Keratinocyte (primary cell): ENCODE data around the gene SLX4IP. TPM values are rescaled to one million over a fixed set of nuclear protein-coding genes. Genes with fewer than 3 reads are reported as not detected.
A peak's percentile ranks its signal among the peaks of the same experiment; 100 is the strongest.

Experiments used
- DNase-seq: peaks from one replicate; pipeline ENCODE4 v3.0.0-alpha.2; 2011; ENCODE audit warnings: low read depth, missing footprints, low spot score
- FAIRE-seq: peaks from 2 replicates; lab custom pipeline; 2011; peaks lifted over from hg19 to GRCh38; lab: Jason Lieb, UNC
- H2AFZ ChIP-seq: 2 replicates; pipeline ENCODE4 v1.6.0; 2012; ENCODE audit warnings: low read length, control low read depth, inconsistent platforms; ENCODE audit not compliant: control insufficient read depth
- H3K27ac ChIP-seq: 2 replicates; pipeline ENCODE4 v1.5.1; 2011; ENCODE audit warnings: low read length; ENCODE audit not compliant: control insufficient read depth, insufficient read depth
- H3K27me3 ChIP-seq: 3 replicates; pipeline ENCODE4 v1.6.0; 2011; ENCODE audit warnings: low read length; ENCODE audit not compliant: control insufficient read depth, insufficient read depth; ENCODE audit errors: extremely low read depth
- H3K36me3 ChIP-seq, 2 experiments: 2 replicates in 1 of 2; 3 replicates in 1 of 2; pipeline ENCODE4 v1.5.1; 2011; ENCODE audit warnings: low read length in 2 of 2, mild to moderate bottlenecking in 1 of 2; ENCODE audit not compliant: control insufficient read depth in 2 of 2, insufficient read depth in 2 of 2; ENCODE audit errors: extremely low read depth in 1 of 2
- H3K4me1 ChIP-seq: 3 replicates; pipeline ENCODE4 v1.5.1; 2011; ENCODE audit warnings: low read length; ENCODE audit not compliant: control insufficient read depth, insufficient read depth; ENCODE audit errors: extremely low read depth
- H3K4me2 ChIP-seq: 3 replicates; pipeline ENCODE4 v1.6.0; 2011; ENCODE audit warnings: low read depth, low read length; ENCODE audit not compliant: control insufficient read depth, insufficient read depth; ENCODE audit errors: extremely low read depth
- H3K4me3 ChIP-seq, 3 experiments: fragments of 200-600 bp in 1 of 3; sonication (generic) in 1 of 3; 2 replicates in 2 of 3; 3 replicates in 1 of 3; pipeline ENCODE4 v1.5.1; 2011 to 2016; ENCODE audit warnings: low read length in 3 of 3, mild to moderate bottlenecking in 3 of 3, control low read depth in 2 of 3, inconsistent platforms in 1 of 3, low read depth in 1 of 3, mixed read lengths in 1 of 3, mixed run types in 1 of 3, moderate library complexity in 1 of 3; ENCODE audit not compliant: control insufficient read depth in 2 of 3, insufficient read depth in 2 of 3; ENCODE audit errors: extremely low read depth in 1 of 3
- H3K79me2 ChIP-seq: 2 replicates; pipeline ENCODE4 v1.6.0; 2012; ENCODE audit warnings: low read length; ENCODE audit not compliant: control insufficient read depth, insufficient read depth
- H3K9ac ChIP-seq: 3 replicates; pipeline ENCODE4 v1.6.0; 2011; ENCODE audit warnings: low read length; ENCODE audit not compliant: control insufficient read depth, insufficient read depth; ENCODE audit errors: extremely low read depth
- H3K9me1 ChIP-seq: 3 replicates; pipeline ENCODE4 v1.6.0; 2011; ENCODE audit warnings: low read length; ENCODE audit not compliant: control insufficient read depth, insufficient read depth; ENCODE audit errors: extremely low read depth
- H3K9me3 ChIP-seq: 2 replicates; pipeline ENCODE4 v1.5.1; 2012; ENCODE audit warnings: low read depth, low read length; ENCODE audit not compliant: control insufficient read depth
- H4K20me1 ChIP-seq: 3 replicates; pipeline ENCODE4 v1.6.0; 2011; ENCODE audit warnings: low read length; ENCODE audit not compliant: control insufficient read depth, insufficient read depth; ENCODE audit errors: extremely low read depth
- EZH2 ChIP-seq: IDR thresholded peaks from one replicate; pipeline ENCODE4 v1.6.1; 2012; ENCODE audit warnings: inconsistent platforms, mild to moderate bottlenecking, low read length, moderate library complexity
- dilution Hi-C: fragments of 300-500 bp; cut with MboI; formaldehyde crosslinking; loops from one replicate; pipeline ENCODE4 v1.7.0; 2020; ENCODE audit warnings: low sequenced_read_pairs; ENCODE audit not compliant: extremely low pct_ligation_motif_present
- polyA plus RNA-seq, 5 experiments: library from polyadenylated mRNA; depleted of rRNA in 3 of 5; stranded (reverse) in 3 of 5; stranded (forward) in 1 of 5; unstranded in 1 of 5; fragments of >200 nt; gene quantifications; 1 replicate in 1 of 5; 2 replicates in 3 of 5; 3 replicates in 1 of 5; pipeline versions ENCODE4 v1.2.1 to v1.2.3, GENCODE V29; 2011 to 2012; ENCODE audit warnings: missing spikeins in 2 of 5, low read depth in 1 of 5, low replicate concordance in 1 of 5
- TF ChIP-seq, protein P1 (sequence below), 3 experiments: IDR thresholded peaks in 1 of 3; conservative IDR thresholded peaks in 1 of 3; optimal IDR thresholded peaks in 1 of 3; 2 replicates in 2 of 3; 3 replicates in 1 of 3; pipeline versions ENCODE3 to v1.5.1; 2011; ENCODE audit warnings: low read length in 3 of 3, mild to moderate bottlenecking in 3 of 3, moderate library complexity in 2 of 3, control low read depth in 1 of 3, inconsistent platforms in 1 of 3; ENCODE audit not compliant: insufficient read depth in 2 of 3; ENCODE audit errors: extremely low read depth in 1 of 3

The SLX4IP gene
- polyA plus RNA-seq, 1 donor (not counting 4 experiments of a cell fraction or from before 2014, with no cell fraction given) = 3.0 TPM

DNA sequence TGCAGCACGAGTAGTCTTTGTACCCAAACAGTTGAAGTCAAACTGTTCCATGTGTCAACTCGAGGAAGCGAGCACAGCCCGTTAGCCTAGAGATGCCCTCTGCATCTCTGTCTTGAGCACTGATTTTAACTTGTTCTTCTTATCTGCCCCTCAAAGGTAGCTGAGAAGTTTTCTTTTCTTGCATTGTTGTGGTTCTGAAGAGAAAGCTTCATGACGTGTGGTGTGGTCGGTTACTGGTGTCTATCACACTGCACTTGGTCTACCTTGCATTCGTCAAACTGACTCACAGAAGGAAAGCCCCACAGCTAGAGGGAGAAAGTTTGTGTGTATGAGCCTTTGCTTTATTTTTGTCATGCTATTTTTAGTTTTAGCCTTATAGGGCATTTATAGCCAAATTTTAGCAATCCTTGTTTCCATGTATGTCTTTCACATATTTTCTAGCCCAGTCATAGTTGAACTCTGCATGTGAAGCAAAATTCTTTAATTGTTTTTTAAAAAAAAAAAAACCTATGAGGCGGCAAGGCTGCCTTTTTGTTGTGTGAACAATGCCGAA lies 123.6 kb downstream of the SLX4IP start:
- H3K36me3 ChIP-seq = peaks cover 0 to 2% of the 10 kb centered on the region in 2 experiments
- TF ChIP-seq, protein P1, sequence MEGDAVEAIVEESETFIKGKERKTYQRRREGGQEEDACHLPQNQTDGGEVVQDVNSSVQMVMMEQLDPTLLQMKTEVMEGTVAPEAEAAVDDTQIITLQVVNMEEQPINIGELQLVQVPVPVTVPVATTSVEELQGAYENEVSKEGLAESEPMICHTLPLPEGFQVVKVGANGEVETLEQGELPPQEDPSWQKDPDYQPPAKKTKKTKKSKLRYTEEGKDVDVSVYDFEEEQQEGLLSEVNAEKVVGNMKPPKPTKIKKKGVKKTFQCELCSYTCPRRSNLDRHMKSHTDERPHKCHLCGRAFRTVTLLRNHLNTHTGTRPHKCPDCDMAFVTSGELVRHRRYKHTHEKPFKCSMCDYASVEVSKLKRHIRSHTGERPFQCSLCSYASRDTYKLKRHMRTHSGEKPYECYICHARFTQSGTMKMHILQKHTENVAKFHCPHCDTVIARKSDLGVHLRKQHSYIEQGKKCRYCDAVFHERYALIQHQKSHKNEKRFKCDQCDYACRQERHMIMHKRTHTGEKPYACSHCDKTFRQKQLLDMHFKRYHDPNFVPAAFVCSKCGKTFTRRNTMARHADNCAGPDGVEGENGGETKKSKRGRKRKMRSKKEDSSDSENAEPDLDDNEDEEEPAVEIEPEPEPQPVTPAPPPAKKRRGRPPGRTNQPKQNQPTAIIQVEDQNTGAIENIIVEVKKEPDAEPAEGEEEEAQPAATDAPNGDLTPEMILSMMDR (optimal IDR thresholded peaks at IDR 0.05 in 1 of 3, IDR thresholded peaks at IDR 0.05 in 1 of 3, conservative IDR thresholded peaks at IDR 0.05 in 1 of 3; ENCODE audit: extremely low read depth in 1 of 3, insufficient read depth in 2 of 3, low read length in 3 of 3) = no peak
- no peak for TF ChIP-seq EZH2
- dilution Hi-C loops = no loop called here
- H2AFZ ChIP-seq = no peak overlapping the region
- no peaks in the 10 kb centered on the region for H4K20me1 ChIP-seq
- H3K4me3 ChIP-seq = peak overlapping the region in 2 of 3 experiments; percentile 4 to 33
- H3K4me1 ChIP-seq = peaks cover 61% of the 10 kb centered on the region
- H3K4me2 ChIP-seq = peak overlapping the region; percentile 65
- H3K9ac ChIP-seq = peak overlapping the region; percentile 69
- H3K27me3 ChIP-seq = no peaks in the 10 kb centered on the region
- H3K9me1 ChIP-seq = no peaks in the 10 kb centered on the region
- FAIRE-seq (peak; percentile 98), DNase-seq (peak; percentile 87)
- peak overlapping the region; percentile 92 for H3K27ac ChIP-seq
- no peaks in the 10 kb centered on the region for H3K79me2 ChIP-seq
- no peaks in the 10 kb centered on the region for H3K9me3 ChIP-seq

DNA sequence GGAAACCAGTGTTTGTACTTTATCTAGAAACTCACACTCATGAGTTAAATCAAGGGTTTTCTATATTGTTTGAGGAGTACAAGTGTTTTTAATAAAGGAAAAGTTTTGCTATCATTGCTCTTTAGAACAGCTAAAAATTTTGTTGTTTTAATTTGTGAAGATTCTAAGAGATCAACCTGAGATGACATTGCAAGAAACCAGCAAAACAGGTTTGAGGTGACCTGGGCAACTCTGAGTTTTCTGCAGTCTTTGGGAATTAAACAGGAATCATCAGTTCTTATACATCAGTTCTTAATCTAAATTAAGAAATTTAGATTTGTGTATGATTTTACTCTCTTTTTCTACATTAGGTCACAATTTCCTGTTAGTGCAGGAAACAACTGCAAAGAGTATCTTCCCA lies 124.2 kb downstream of the SLX4IP start:
- TF ChIP-seq, protein P1 (optimal IDR thresholded peaks at IDR 0.05 in 1 of 3, IDR thresholded peaks at IDR 0.05 in 1 of 3, conservative IDR thresholded peaks at IDR 0.05 in 1 of 3; ENCODE audit: extremely low read depth in 1 of 3, insufficient read depth in 2 of 3, low read length in 3 of 3) = no peak
- no peak for TF ChIP-seq EZH2
- dilution Hi-C loops = no loop called here
- no peaks in the 10 kb centered on the region for H3K9me1 ChIP-seq
- H3K9me3 ChIP-seq = no peaks in the 10 kb centered on the region
- peak overlapping the region in 1 of 3 experiments; percentile 33 for H3K4me3 ChIP-seq
- H2AFZ ChIP-seq = no peak overlapping the region
- peak overlapping the region; percentile 69 for H3K9ac ChIP-seq
- peaks cover 0 to 2% of the 10 kb centered on the region in 2 experiments for H3K36me3 ChIP-seq
- no peaks in the 10 kb centered on the region for H3K79me2 ChIP-seq
- no peak for FAIRE-seq
- H3K27me3 ChIP-seq = no peaks in the 10 kb centered on the region
- H3K4me1 ChIP-seq = peaks cover 56% of the 10 kb centered on the region
- DNase-seq = no peak
- peak overlapping the region; percentile 92 for H3K27ac ChIP-seq
- H4K20me1 ChIP-seq = no peaks in the 10 kb centered on the region
- peak overlapping the region; percentile 65 for H3K4me2 ChIP-seq
